PC-3 (cell line): ENCODE results near the gene DCAF16. TPM values are rescaled to one million over a fixed set of nuclear protein-coding genes. Genes with fewer than 3 reads are reported as not detected.

Source experiments
- ATAC-seq: fragments of 200-7000 bp; cut with Tn5 transposase; 2 replicates; pipeline ENCODE4 v1.9.1; 2020; ENCODE audit warnings: mild to moderate bottlenecking, moderate library complexity
- BruUV-seq: library from RNA; stranded (reverse); fragments of 400-500 nt; replicated peaks from 2 replicates; lab custom pipeline; 2021; lab: Mats Ljungman, UMichigan
- CTCF ChIA-PET: fragments of 300-600 bp; sonication (Branson Sonifier 250); formaldehyde crosslinking; loops from one replicate; lab custom pipeline; 2022; ENCODE audit warnings: antibody characterized with exemption; lab: Charles Lee
- POLR2A ChIA-PET: fragments of 300-600 bp; sonication (Branson Sonifier 250); formaldehyde crosslinking; loops from one replicate; lab custom pipeline; 2022; ENCODE audit warnings: antibody characterized with exemption; ENCODE audit not compliant: unreplicated experiment; lab: Charles Lee
- DNase-seq: peaks from one replicate; pipeline ENCODE4 v3.0.0-alpha.2; 2015
- H2AFZ ChIP-seq: fragments of 300-600 bp; sonication (generic); 2 replicates; pipeline ENCODE4 v1.6.0; 2016; ENCODE audit warnings: antibody characterized with exemption, low read length
- H3F3A ChIP-seq: fragments of 300-600 bp; sonication (generic); one replicate; pipeline ENCODE4 v1.6.0; 2017; ENCODE audit warnings: antibody characterized with exemption, low read length, control low read depth, mild to moderate bottlenecking; ENCODE audit not compliant: unreplicated experiment
- H3K27ac ChIP-seq: fragments of 300-600 bp; sonication (generic); 2 replicates; pipeline ENCODE4 v1.5.1; 2016; ENCODE audit warnings: mild to moderate bottlenecking, low read length
- H3K27me3 ChIP-seq: fragments of 300-600 bp; sonication (generic); 2 replicates; pipeline ENCODE4 v1.6.1; 2016; ENCODE audit warnings: low read length, mixed read lengths
- H3K36me3 ChIP-seq: fragments of 300-600 bp; sonication (generic); 2 replicates; pipeline ENCODE4 v1.6.1; 2016; ENCODE audit warnings: low read depth, mixed run types, low read length, mixed read lengths
- H3K4me1 ChIP-seq: fragments of 300-600 bp; sonication (generic); 2 replicates; pipeline ENCODE4 v1.5.1; 2016; ENCODE audit warnings: low read length; ENCODE audit not compliant: insufficient read depth
- H3K4me2 ChIP-seq: fragments of 300-600 bp; sonication (generic); 2 replicates; pipeline ENCODE4 v1.6.0; 2016; ENCODE audit warnings: low read length
- H3K4me3 ChIP-seq: fragments of 300-600 bp; sonication (generic); 2 replicates; pipeline ENCODE4 v1.5.1; 2016; ENCODE audit warnings: mild to moderate bottlenecking, low read length, mixed read lengths
- H3K79me2 ChIP-seq: fragments of 300-600 bp; sonication (generic); 2 replicates; pipeline ENCODE4 v1.6.1; 2017; ENCODE audit warnings: low read length, mixed read lengths
- H3K9ac ChIP-seq: fragments of 300-600 bp; sonication (generic); 2 replicates; pipeline ENCODE4 v1.6.0; 2016; ENCODE audit warnings: mild to moderate bottlenecking, low read length
- H3K9me2 ChIP-seq: fragments of 300-600 bp; sonication (generic); replicated peaks from 2 replicates; pipeline ENCODE4 v1.6.1; 2016; ENCODE audit warnings: mixed run types, low read length, mixed read lengths
- H3K9me3 ChIP-seq: fragments of 300-600 bp; sonication (generic); 2 replicates; pipeline ENCODE4 v1.6.1; 2016; ENCODE audit warnings: low read length, mixed read lengths
- H4K20me1 ChIP-seq: fragments of 300-600 bp; sonication (generic); 2 replicates; pipeline ENCODE4 v1.6.1; 2016; ENCODE audit warnings: low read length, mixed read lengths
- EZH2 ChIP-seq: fragments of 300-600 bp; sonication (generic); IDR thresholded peaks from one replicate; pipeline ENCODE4 v1.6.1; 2017; ENCODE audit warnings: antibody characterized with exemption, mild to moderate bottlenecking, low read length; ENCODE audit not compliant: unreplicated experiment
- EZH2phosphoT487 ChIP-seq: fragments of 300-600 bp; sonication (generic); IDR thresholded peaks from 2 replicates; pipeline ENCODE4 v1.6.1; 2018; ENCODE audit warnings: mild to moderate bottlenecking, antibody characterized with exemption, low read length, borderline replicate concordance
- intact Hi-C: fragments of 100-400 bp; cut with micrococcal nuclease; formaldehyde crosslinking; loops from 2 replicates; pipeline ENCODE4 v1.9.0; 2023
- total RNA-seq: library from RNA; depleted of rRNA; stranded (reverse); fragments of >200 nt; gene quantifications from 2 replicates; pipeline ENCODE4 v1.2.3, GENCODE V29; 2014
- TF ChIP-seq, protein P1 (sequence below): fragments of 300-600 bp; sonication (generic); conservative IDR thresholded peaks from 2 replicates; pipeline ENCODE4 v1.5.1; 2017; ENCODE audit warnings: antibody characterized with exemption, low read depth, mild to moderate bottlenecking, low read length

DCAF16 gene
- total RNA-seq, 1 experiment from 2014 or later = 26.1 TPM

DNA sequence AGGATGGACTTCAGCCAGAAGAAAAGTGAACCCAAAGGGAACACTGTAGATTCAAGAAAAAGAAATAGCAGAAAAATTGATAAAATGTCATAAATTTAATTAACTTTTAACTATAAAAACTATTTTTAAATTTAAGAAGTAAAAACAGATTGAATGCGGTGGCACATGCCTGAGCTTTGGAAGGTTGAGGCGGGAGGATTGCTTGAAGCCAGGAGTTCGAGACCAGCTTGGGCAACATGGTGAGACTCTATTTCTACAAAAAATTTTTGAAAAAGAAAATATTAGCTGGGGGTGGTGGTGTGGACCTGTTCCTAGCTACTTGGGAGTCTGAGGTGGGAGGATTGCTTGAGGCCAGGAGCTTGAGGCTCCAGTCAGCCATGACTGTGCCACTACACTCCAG is 32.1 kb downstream of the DCAF16 start:
- Histone ChIP-seq H3K27ac (no peak overlapping the region), H3K4me2 (no peak overlapping the region), H3K9me3 (no peaks in the 10 kb centered on the region), H3K4me1 (peaks cover 9% of the 10 kb centered on the region), H3K4me3 (no peak overlapping the region), H3K9me2 (no peaks in the 10 kb centered on the region), H3K27me3 (no peaks in the 10 kb centered on the region), H3F3A (no peaks in the 10 kb centered on the region), H2AFZ (no peak overlapping the region), H4K20me1 (no peaks in the 10 kb centered on the region), H3K36me3 (no peaks in the 10 kb centered on the region), H3K79me2 (no peaks in the 10 kb centered on the region), H3K9ac (no peak overlapping the region)
- DNase-seq = no peak
- no peak for ATAC-seq
- ChIA-PET POLR2A (no interaction called here), CTCF (no interaction called here)
- BruUV-seq = no TSS peak
- intact Hi-C loops = no loop called here
- no peak for TF ChIP-seq EZH2phosphoT487
- no peak for TF ChIP-seq EZH2
- TF ChIP-seq, protein P1, sequence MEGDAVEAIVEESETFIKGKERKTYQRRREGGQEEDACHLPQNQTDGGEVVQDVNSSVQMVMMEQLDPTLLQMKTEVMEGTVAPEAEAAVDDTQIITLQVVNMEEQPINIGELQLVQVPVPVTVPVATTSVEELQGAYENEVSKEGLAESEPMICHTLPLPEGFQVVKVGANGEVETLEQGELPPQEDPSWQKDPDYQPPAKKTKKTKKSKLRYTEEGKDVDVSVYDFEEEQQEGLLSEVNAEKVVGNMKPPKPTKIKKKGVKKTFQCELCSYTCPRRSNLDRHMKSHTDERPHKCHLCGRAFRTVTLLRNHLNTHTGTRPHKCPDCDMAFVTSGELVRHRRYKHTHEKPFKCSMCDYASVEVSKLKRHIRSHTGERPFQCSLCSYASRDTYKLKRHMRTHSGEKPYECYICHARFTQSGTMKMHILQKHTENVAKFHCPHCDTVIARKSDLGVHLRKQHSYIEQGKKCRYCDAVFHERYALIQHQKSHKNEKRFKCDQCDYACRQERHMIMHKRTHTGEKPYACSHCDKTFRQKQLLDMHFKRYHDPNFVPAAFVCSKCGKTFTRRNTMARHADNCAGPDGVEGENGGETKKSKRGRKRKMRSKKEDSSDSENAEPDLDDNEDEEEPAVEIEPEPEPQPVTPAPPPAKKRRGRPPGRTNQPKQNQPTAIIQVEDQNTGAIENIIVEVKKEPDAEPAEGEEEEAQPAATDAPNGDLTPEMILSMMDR = no peak

DNA sequence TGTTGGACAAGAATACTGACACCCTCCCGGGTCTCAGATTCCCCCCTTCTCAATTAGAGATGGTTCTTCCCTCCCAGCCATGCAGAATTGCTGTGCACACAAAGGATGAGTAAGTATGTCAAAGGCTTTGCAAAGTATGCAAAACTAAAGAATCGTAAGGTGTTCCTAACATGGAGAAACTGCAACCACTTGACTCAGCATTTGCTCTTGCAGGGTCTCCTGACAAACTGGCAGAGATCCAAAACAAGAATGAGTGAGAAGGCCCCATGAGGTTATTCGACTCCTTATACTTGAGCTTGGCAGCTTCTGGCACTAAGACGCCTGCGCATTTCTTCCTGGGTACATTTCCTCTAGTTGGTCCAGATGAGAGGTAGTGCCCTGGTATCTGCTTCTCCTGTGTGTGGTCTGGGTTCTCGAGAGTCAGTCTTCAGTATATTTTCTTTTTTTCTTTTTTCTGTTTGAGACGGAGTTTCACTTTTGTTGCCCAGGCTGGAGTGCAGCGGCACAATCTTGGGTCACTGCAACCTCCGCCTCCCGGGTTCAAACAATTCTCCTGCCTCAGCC is 37.3 kb downstream of the DCAF16 start:
- ChIA-PET POLR2A (no interaction called here), CTCF (no interaction called here)
- Histone ChIP-seq H3K79me2 (no peaks in the 10 kb centered on the region), H2AFZ (no peak overlapping the region), H3K27me3 (no peaks in the 10 kb centered on the region), H3K9ac (no peak overlapping the region), H3F3A (no peaks in the 10 kb centered on the region), H3K4me1 (0 out of 2 replicates have a peak, but pooled peaks cover 8% of the 10 kb centered on the region), H3K36me3 (no peaks in the 10 kb centered on the region), H3K4me2 (no peak overlapping the region), H3K27ac (no peak overlapping the region), H3K4me3 (no peak overlapping the region), H3K9me2 (no peaks in the 10 kb centered on the region), H4K20me1 (no peaks in the 10 kb centered on the region), H3K9me3 (no peaks in the 10 kb centered on the region)
- intact Hi-C loops = no loop called here
- DNase-seq (peak; percentile 35), ATAC-seq (no peak)
- no TSS peak for BruUV-seq
- no peak for TF ChIP-seq EZH2
- TF ChIP-seq EZH2phosphoT487 = no peak
- TF ChIP-seq, protein P1 = no peak

DNA sequence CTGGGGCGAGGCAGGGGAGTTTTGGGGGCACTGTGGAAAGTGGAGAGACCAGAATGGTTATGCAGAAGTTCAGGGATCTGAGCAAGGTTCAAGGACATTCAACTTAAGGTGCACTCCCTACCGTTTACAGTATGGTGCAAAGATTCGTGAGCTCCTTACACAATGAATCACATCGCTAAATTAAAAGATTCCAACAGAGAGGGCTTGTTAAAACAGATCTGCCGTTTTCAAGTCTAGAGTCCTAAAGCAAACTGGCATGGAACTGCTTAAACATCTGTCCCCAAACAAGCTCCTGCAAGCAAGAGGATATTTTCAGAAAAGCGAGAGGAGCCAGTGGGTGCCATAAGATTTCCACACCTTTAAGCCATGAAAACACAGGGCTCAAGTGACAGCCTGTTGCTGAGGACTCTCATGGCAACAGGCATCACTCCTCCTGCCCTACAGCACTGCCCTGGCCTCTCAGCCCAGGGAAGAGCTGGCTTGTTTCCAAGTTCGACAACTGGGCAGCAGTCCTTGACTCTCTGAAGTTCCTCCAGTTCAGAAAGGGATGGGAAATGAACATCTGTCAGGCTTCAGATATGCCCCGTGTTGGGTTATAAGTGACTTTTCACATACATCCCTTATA is 39.2 kb downstream of the DCAF16 start:
- no TSS peak for BruUV-seq
- H3K36me3 ChIP-seq = no peaks in the 10 kb centered on the region
- H3K4me3 ChIP-seq = no peak overlapping the region
- CTCF ChIA-PET = no interaction called here
- H3K4me2 ChIP-seq = no peak overlapping the region
- no peaks in the 10 kb centered on the region for H3K79me2 ChIP-seq
- no peaks in the 10 kb centered on the region for H4K20me1 ChIP-seq
- no peak overlapping the region for H3K9ac ChIP-seq
- H3F3A ChIP-seq = no peaks in the 10 kb centered on the region
- TF ChIP-seq EZH2 = no peak
- no peak for TF ChIP-seq EZH2phosphoT487
- TF ChIP-seq, protein P1 = no peak
- POLR2A ChIA-PET = no interaction called here
- intact Hi-C loops = no loop called here
- H3K9me3 ChIP-seq = no peaks in the 10 kb centered on the region
- H2AFZ ChIP-seq = no peak overlapping the region
- DNase-seq (no peak), ATAC-seq (no peak)
- H3K27ac ChIP-seq = no peak overlapping the region
- no peaks in the 10 kb centered on the region for H3K27me3 ChIP-seq
- no peaks in the 10 kb centered on the region for H3K9me2 ChIP-seq
- 0 out of 2 replicates have a peak, but pooled peaks cover 8% of the 10 kb centered on the region for H3K4me1 ChIP-seq
